DMS114 treated with DMSO at 0.1 percent for 48 hours (cell line): ENCODE results near the gene CFAP410.

Source experiments
- DNase-seq: peaks from one replicate; lab custom pipeline; 2025; ENCODE audit not compliant: unreplicated experiment; lab: John Stamatoyannopoulos, UW

Gene CFAP410

DNA sequence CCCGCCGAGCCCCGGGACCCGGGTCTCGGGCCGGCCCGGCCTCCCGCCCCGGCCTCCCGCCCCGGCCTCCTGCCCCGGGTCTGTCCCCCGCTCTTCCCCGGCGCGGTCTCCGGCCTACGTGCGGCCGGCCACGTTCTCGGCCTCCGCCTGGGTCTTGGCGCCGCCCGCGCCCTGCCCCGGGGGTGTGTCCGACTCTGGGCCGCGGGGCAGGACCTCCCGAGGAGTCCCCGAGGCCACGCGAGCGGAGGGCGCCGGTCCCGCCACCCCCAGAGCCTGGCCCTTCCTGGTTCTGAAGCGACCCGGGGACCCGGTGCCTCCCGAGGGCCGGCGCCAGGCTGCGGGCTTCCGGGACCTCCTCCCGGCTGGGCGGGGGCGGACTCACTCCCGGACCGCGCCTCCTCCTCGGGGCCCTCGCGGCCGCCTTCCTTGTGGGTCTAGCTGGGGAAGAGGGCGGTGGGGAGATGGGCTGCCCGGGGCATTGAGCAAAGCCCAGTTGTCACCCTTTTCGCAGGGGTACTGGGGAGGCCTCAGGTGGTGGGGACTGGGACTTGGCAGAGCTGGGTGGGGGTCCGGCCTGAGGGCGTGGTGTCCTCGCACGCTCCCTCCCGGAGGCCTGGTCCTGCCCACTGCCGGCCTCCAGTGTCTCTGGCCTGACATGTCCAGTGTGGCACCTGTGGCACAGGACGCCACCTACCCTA is 38.8 kb downstream of the CFAP410 start:
- peak; percentile 12 for DNase-seq

GRCh38 chr21:44299458-44300261 is 39.5 kb downstream of the CFAP410 start, which contains the start of gene PFKL:
TSS of gene PFKL (plus strand) at chr21:44300053. CDS start at chr21:44300106, 53 bp downstream.
- DNase-seq: no peak

DNA sequence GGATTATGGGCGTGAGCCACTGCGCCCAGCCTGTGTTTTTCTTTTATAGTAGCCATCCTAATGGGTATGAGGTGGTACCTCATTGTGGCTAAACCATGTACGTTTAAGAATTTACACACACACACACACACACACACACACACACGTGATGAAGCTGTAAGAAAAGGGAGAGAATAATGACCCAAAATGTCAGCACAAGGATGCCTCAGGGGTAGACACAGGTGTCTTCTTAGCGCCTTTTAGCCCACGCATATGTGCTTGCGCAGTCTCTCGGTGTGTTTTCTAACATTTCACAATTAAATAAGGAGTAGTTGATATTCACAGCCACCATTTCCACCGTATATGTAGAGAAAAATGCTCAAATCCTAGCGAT is 40.1 kb downstream of the CFAP410 start:
- DNase-seq: no peak

GRCh38 chr21:44298301-44298700 is 40.9 kb downstream of the CFAP410 start:
- DNase-seq: no peak

GRCh38 chr21:44297525-44298290 is 41.5 kb downstream of the CFAP410 start:
- peak; percentile 51 for DNase-seq

GRCh38 chr21:44296916-44297315 is 42.3 kb downstream of the CFAP410 start:
- no peak for DNase-seq

GRCh38 chr21:44296103-44296519 is 43.1 kb downstream of the CFAP410 start:
- no peak for DNase-seq

DNA sequence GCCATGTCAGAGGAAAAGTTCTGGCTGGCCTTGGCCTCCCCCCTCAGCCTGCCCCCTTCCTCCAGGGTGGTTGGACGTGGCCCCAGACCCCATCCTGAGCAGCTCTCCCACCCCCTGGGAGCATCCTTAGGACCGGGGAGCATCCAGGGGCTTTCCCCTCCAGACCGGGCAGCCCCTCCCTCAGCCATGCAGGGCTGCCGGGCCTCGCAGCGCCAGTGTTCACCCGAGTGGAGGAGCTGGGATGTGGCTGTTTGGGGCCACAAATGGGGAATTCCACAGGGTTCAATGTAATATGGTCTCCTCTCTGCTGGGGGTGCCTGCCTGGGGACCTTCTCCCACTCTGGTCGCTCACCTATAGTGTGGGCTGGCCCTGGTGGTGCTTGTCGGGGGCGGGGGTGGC is 43.5 kb downstream of the CFAP410 start:
- DNase-seq: no peak

- DNase-seq: no peak
Measured at GRCh38 chr21:44295163-44295573, 44.0 kb downstream of the CFAP410 start.

GRCh38 chr21:44294391-44295162 is 44.6 kb downstream of the CFAP410 start:
- no peak for DNase-seq

DNA sequence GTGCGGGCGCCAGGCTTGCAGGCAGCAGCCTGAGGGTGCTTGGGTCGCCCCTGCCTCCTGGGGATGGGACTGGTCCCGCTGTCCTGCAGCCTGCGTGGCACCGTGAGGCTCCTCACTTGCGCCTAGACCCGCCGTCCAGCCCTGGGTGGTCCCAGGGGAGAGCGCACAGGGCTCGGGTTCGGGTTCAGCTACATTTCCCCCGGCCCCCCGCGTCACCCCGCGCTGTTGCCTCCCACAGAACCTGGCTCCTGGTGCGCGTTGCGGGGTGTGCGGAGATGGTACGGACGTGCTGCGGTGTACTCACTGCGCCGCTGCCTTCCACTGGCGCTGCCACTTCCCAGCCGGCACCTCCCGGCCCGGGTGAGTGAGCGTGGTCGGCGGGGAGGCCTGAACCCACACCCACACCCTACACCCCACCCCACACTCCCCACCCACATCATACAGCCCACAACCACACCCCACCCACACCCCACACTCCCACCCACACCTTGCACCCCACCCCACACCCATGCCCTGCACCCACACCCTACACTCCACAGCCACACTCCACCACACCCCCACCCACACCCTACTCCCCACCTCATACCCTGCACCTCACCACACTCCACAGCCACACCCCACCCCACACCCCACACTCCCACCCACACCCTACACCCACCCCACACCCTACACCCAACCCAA is 45.5 kb downstream of the CFAP410 start:
- no peak for DNase-seq

DNA sequence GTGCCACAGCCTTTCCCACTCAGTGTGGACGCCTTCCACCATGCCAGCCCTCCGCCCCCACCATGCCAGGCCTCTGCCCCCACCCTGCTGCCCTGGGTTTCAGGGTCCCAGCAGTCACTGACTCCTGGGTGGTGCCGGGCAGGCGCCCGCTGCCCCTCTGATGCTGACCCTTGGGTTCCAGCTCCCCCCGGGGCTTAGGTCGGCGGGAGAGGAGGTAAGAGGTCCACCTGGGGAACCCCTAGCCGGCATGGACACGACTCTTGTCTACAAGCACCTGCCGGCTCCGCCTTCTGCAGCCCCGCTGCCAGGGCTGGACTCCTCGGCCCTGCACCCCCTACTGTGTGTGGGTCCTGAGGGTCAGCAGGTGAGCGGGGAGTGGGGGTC is 46.4 kb downstream of the CFAP410 start:
- no peak for DNase-seq

- no peak for DNase-seq
Measured at GRCh38 chr21:44291936-44292811, 47.0 kb downstream of the CFAP410 start.

DNA sequence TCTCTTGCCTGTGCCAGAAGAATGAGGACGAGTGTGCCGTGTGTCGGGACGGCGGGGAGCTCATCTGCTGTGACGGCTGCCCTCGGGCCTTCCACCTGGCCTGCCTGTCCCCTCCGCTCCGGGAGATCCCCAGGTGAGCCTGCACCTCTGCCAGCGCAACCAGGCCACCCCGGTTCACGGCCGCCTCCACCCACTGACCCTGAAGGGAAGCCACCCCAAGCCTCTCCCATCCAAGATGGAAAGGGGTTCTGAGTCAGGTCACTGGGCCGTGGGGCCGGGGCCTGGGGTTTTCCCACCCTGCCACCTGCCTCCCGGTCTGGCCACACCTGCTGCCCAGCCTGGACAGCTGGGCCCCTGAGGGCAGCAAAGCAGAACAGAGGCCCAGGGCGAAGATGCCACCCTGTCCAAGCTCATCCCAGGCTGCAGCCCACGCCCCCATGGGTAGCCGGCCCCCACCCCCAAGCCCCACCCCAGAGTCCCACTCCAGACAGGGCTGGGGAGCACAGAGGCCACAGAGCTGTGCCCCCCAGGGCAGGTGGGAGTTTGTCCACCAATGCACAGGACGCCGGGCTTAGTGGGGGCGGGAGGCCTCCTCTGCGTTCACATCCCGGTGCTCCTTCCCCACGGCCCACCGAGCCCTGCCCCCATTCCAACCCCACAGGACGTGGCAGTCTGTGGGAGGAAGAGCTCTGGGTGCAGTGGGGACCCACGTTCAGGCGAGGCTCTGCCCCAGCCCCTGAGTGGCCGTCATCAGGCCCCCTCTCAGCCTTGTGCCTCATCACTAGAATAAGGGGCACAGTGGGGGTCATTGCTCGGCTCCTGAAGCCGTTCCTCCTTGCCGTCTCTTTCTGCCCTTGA is 47.9 kb downstream of the CFAP410 start:
- DNase-seq: no peak

DNA sequence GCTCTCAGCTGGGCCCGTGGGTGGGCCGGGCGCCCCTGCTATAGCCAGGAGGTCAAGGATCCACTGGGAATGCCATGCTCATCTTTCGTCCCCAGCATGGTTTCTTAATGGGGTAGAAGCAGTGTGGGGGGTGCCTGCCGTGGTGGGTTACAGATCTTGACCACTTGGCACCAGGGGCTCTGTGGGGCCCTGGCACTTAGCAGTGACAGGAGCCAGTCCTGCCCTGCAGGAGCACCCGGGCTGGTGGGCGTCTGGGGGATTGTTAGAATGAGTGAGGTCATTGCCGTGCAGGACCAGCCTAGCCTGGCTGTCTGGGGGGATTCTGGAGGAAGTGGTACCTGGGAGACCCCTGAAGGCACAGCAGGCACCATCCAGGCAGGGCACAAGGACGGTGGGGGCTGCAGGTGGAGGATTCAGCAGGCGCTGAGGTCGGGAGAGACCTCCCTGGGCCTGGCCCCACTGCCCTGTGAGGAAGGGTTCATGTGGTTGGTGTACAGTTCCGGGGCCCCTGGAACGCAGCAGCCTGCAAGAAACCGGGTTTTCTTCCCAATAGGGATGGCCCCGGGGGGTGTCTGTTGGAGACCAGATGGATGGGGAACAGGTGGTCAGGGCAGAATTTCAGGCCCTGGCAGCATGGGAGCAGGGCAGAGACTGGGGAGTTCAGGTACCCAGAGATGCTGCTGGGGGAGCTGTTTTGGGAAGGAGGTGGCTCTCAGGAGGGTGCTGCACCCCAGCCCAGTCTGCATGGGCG is 48.7 kb downstream of the CFAP410 start:
- DNase-seq: no peak

- no peak for DNase-seq
Measured at GRCh38 chr21:44289381-44290010, 49.7 kb downstream of the CFAP410 start.
